Measurements from ENCODE around the gene ZNF555.
A peak's percentile ranks its signal among the peaks of the same experiment; 100 is the strongest.
"Not testable (repeated sequence)": the region's sequence is repeated elsewhere in the genome, so short reads cannot be mapped to it uniquely, and the experiment has no call there.

DNA sequence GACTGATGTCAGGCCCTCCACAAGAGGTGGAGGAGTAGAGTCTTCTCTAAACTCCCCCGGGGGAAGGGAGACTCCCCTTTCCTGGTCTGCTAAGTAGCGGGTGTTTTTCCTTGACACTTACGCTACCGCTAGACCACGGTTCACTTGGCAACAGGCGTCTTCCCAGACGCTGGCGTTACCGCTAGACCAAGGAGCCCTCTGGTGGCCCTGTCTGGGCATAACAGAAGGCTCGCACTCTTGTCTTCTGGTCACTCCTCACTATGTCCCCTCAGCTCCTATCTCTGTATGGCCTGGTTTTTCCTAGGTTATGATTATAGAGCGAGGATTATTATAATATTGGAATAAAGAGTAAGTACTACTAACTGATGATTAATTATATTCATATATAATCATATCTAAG lies 30.9 kb downstream of the ZNF555 start:
- peak in 3 of 5 experiments; percentile 6 to 35 (median 8) for TF ChIP-seq CTCF (IDR thresholded peaks at IDR 0.05)
- TF ChIP-seq POLR2A (IDR thresholded peaks at IDR 0.05) = not testable (repeated sequence)
